ENCODE measurements around the gene ZHX3.

The ZHX3 gene

GRCh38 chr20:41304424-41305079 is 13.0 kb downstream of the ZHX3 start:
- H3K27ac Mint-ChIP-seq: no peak overlapping the region
- H3K9me3 Mint-ChIP-seq (ENCODE audit: low read depth): no peaks in the 10 kb centered on the region
- H3K4me3 Mint-ChIP-seq: no peak overlapping the region
- peaks cover 4% of the 10 kb centered on the region for H3K36me3 Mint-ChIP-seq
- H3K4me1 Mint-ChIP-seq (ENCODE audit: low read depth): peaks cover 6% of the 10 kb centered on the region
- no peaks in the 10 kb centered on the region for H3K27me3 Mint-ChIP-seq

GRCh38 chr20:41304002-41304401 is 13.5 kb downstream of the ZHX3 start:
- H3K27ac Mint-ChIP-seq: no peak overlapping the region
- H3K4me1 Mint-ChIP-seq (ENCODE audit: low read depth): peaks cover 6% of the 10 kb centered on the region
- H3K9me3 Mint-ChIP-seq (ENCODE audit: low read depth): no peaks in the 10 kb centered on the region
- H3K27me3 Mint-ChIP-seq: no peaks in the 10 kb centered on the region
- H3K36me3 Mint-ChIP-seq: peaks cover 4% of the 10 kb centered on the region
- no peak overlapping the region for H3K4me3 Mint-ChIP-seq

GRCh38 chr20:41300886-41301285 is 16.6 kb downstream of the ZHX3 start:
- Mint-ChIP-seq H3K27ac (no peak overlapping the region), H3K27me3 (no peaks in the 10 kb centered on the region), H3K4me3 (no peak overlapping the region), H3K9me3 (ENCODE audit: low read depth) (no peaks in the 10 kb centered on the region), H3K36me3 (no peaks in the 10 kb centered on the region), H3K4me1 (ENCODE audit: low read depth) (peaks cover 5% of the 10 kb centered on the region)

- Mint-ChIP-seq H3K4me3 (no peak overlapping the region), H3K27ac (no peak overlapping the region), H3K27me3 (no peaks in the 10 kb centered on the region), H3K9me3 (ENCODE audit: low read depth) (no peaks in the 10 kb centered on the region), H3K36me3 (no peaks in the 10 kb centered on the region), H3K4me1 (ENCODE audit: low read depth) (peaks cover 5% of the 10 kb centered on the region)
Observed at GRCh38 chr20:41300383-41300782, 17.1 kb downstream of the ZHX3 start.

- Mint-ChIP-seq H3K4me1 (ENCODE audit: low read depth) (peaks cover 5% of the 10 kb centered on the region), H3K4me3 (no peak overlapping the region), H3K36me3 (no peaks in the 10 kb centered on the region), H3K9me3 (ENCODE audit: low read depth) (no peaks in the 10 kb centered on the region), H3K27me3 (no peaks in the 10 kb centered on the region), H3K27ac (no peak overlapping the region)
Observed at GRCh38 chr20:41299899-41300298, 17.6 kb downstream of the ZHX3 start.

GRCh38 chr20:41293269-41294037 is 24.1 kb downstream of the ZHX3 start:
- H3K27me3 Mint-ChIP-seq: no peaks in the 10 kb centered on the region
- no peaks in the 10 kb centered on the region for H3K36me3 Mint-ChIP-seq
- no peak overlapping the region for H3K4me3 Mint-ChIP-seq
- no peaks in the 10 kb centered on the region for H3K4me1 Mint-ChIP-seq (ENCODE audit: low read depth)
- H3K27ac Mint-ChIP-seq: no peak overlapping the region
- no peaks in the 10 kb centered on the region for H3K9me3 Mint-ChIP-seq (ENCODE audit: low read depth)

GRCh38 chr20:41290804-41291389 is 26.6 kb downstream of the ZHX3 start:
- no peak overlapping the region for H3K4me3 Mint-ChIP-seq
- no peaks in the 10 kb centered on the region for H3K27me3 Mint-ChIP-seq
- H3K4me1 Mint-ChIP-seq (ENCODE audit: low read depth): no peaks in the 10 kb centered on the region

GRCh38 chr20:41287327-41287726 is 30.2 kb downstream of the ZHX3 start:
- H3K9me3 Mint-ChIP-seq (ENCODE audit: low read depth): peaks cover 8% of the 10 kb centered on the region
- no peak overlapping the region for H3K4me3 Mint-ChIP-seq
- no peaks in the 10 kb centered on the region for H3K27me3 Mint-ChIP-seq
- H3K27ac Mint-ChIP-seq: no peak overlapping the region
- peaks cover 14% of the 10 kb centered on the region for H3K36me3 Mint-ChIP-seq
- no peaks in the 10 kb centered on the region for H3K4me1 Mint-ChIP-seq (ENCODE audit: low read depth)

More at GRCh38 chr20:41290804-41291389, 26.6 kb downstream of the ZHX3 start:
- peaks cover 9% of the 10 kb centered on the region for H3K36me3 Mint-ChIP-seq
- no peak overlapping the region for H3K27ac Mint-ChIP-seq
- peaks cover 8% of the 10 kb centered on the region for H3K9me3 Mint-ChIP-seq (ENCODE audit: low read depth)

- H3K4me1 Mint-ChIP-seq (ENCODE audit: low read depth): no peaks in the 10 kb centered on the region
- peaks cover 19% of the 10 kb centered on the region for H3K36me3 Mint-ChIP-seq
- H3K27ac Mint-ChIP-seq: no peak overlapping the region
- no peaks in the 10 kb centered on the region for H3K27me3 Mint-ChIP-seq
- no peak overlapping the region for H3K4me3 Mint-ChIP-seq
- peaks cover 8% of the 10 kb centered on the region for H3K9me3 Mint-ChIP-seq (ENCODE audit: low read depth)
Observed at GRCh38 chr20:41286240-41286851, 31.2 kb downstream of the ZHX3 start.

- no peak overlapping the region for H3K4me3 Mint-ChIP-seq
- no peak overlapping the region for H3K27ac Mint-ChIP-seq
- no peaks in the 10 kb centered on the region for H3K9me3 Mint-ChIP-seq (ENCODE audit: low read depth)
- peaks cover 7% of the 10 kb centered on the region for H3K36me3 Mint-ChIP-seq
- H3K27me3 Mint-ChIP-seq: no peaks in the 10 kb centered on the region
- H3K4me1 Mint-ChIP-seq (ENCODE audit: low read depth): peaks cover 9% of the 10 kb centered on the region
Observed at GRCh38 chr20:41279546-41280225, 37.8 kb downstream of the ZHX3 start.

- Mint-ChIP-seq H3K4me3 (no peak overlapping the region), H3K36me3 (peaks cover 5% of the 10 kb centered on the region), H3K9me3 (ENCODE audit: low read depth) (no peaks in the 10 kb centered on the region), H3K27me3 (no peaks in the 10 kb centered on the region), H3K27ac (no peak overlapping the region), H3K4me1 (ENCODE audit: low read depth) (peaks cover 9% of the 10 kb centered on the region)
Observed at GRCh38 chr20:41278936-41279335, 38.6 kb downstream of the ZHX3 start.

- H3K9me3 Mint-ChIP-seq (ENCODE audit: low read depth): no peaks in the 10 kb centered on the region
- H3K27ac Mint-ChIP-seq: no peak overlapping the region
- no peak overlapping the region for H3K4me3 Mint-ChIP-seq
- H3K36me3 Mint-ChIP-seq: peaks cover 7% of the 10 kb centered on the region
- H3K4me1 Mint-ChIP-seq (ENCODE audit: low read depth): peaks cover 9% of the 10 kb centered on the region
- no peaks in the 10 kb centered on the region for H3K27me3 Mint-ChIP-seq
Observed at GRCh38 chr20:41277049-41277448, 40.5 kb downstream of the ZHX3 start.

GRCh38 chr20:41276317-41276751 is 41.2 kb downstream of the ZHX3 start:
- Mint-ChIP-seq H3K4me3 (peak overlapping the region; percentile 12), H3K36me3 (peaks cover 3% of the 10 kb centered on the region), H3K9me3 (ENCODE audit: low read depth) (no peaks in the 10 kb centered on the region), H3K4me1 (ENCODE audit: low read depth) (peaks cover 9% of the 10 kb centered on the region), H3K27ac (no peak overlapping the region), H3K27me3 (no peaks in the 10 kb centered on the region)

GRCh38 chr20:41275301-41275731 is 42.2 kb downstream of the ZHX3 start:
- Mint-ChIP-seq H3K4me1 (ENCODE audit: low read depth) (peaks cover 9% of the 10 kb centered on the region), H3K27me3 (no peaks in the 10 kb centered on the region)

More at GRCh38 chr20:41275301-41275731, 42.2 kb downstream of the ZHX3 start:
- Mint-ChIP-seq H3K27ac (no peak overlapping the region), H3K4me3 (no peak overlapping the region), H3K9me3 (ENCODE audit: low read depth) (no peaks in the 10 kb centered on the region), H3K36me3 (peaks cover 3% of the 10 kb centered on the region)

Measured in activated naive CD8-positive, alpha-beta T cell (primary cell).